Myocyte (in vitro differentiated cells): ENCODE results near the gene SORT1. TPM values are rescaled to one million over a fixed set of nuclear protein-coding genes. Genes with fewer than 3 reads are reported as not detected.
A peak's percentile ranks its signal among the peaks of the same experiment; 100 is the strongest.
"Not testable (repeated sequence)": the region's sequence is repeated elsewhere in the genome, so short reads cannot be mapped to it uniquely, and the experiment has no call there.

ENCODE experiments used
- DNase-seq: peaks from one replicate; pipeline ENCODE4 v3.0.0-alpha.2; 2012; ENCODE audit warnings: low read depth
- total RNA-seq: library from RNA; depleted of rRNA; stranded (reverse); fragments of >200 nt; gene quantifications from 2 replicates; pipeline ENCODE4 v1.2.3, GENCODE V29; 2014

The SORT1 gene
- total RNA-seq, 1 donor from 2014 or later: 69.7 TPM

GRCh38 chr1:109300650-109301151 lies 97.0 kb downstream of the SORT1 start:
- DNase-seq: no peak

GRCh38 chr1:109299558-109300343 lies 98.0 kb downstream of the SORT1 start:
- peak; percentile 95 for DNase-seq

GRCh38 chr1:109298666-109299557 lies 98.8 kb downstream of the SORT1 start:
- peak; percentile 87 for DNase-seq

GRCh38 chr1:109296782-109297181 lies 100.9 kb downstream of the SORT1 start:
- no peak for DNase-seq

GRCh38 chr1:109295712-109296415 lies 101.9 kb downstream of the SORT1 start:
- DNase-seq: peak; percentile 46

GRCh38 chr1:109294481-109294880 lies 103.2 kb downstream of the SORT1 start:
- DNase-seq: no peak

- no peak for DNase-seq
These were observed 104.7 kb downstream of the SORT1 start for GRCh38 chr1:109293026-109293425.

GRCh38 chr1:109292364-109292763 lies 105.4 kb downstream of the SORT1 start:
- DNase-seq: no peak

GRCh38 chr1:109290998-109291397 lies 106.7 kb downstream of the SORT1 start:
- no peak for DNase-seq

- no peak for DNase-seq
These were observed 107.6 kb downstream of the SORT1 start for GRCh38 chr1:109290137-109290536.

- DNase-seq: not testable (repeated sequence)
These were observed 111.0 kb downstream of the SORT1 start for GRCh38 chr1:109286762-109287161.

GRCh38 chr1:109283748-109284600 lies 113.7 kb downstream of the SORT1 start:
- no peak for DNase-seq

GRCh38 chr1:109282952-109283747 lies 114.6 kb downstream of the SORT1 start, which contains the start of gene PSRC1:
PSRC1 (minus strand) TSS chr1:109283145.
- peak; percentile 97 for DNase-seq

GRCh38 chr1:109282497-109282951 lies 115.2 kb downstream of the SORT1 start:
- no peak for DNase-seq

- no peak for DNase-seq
These were observed 115.8 kb downstream of the SORT1 start for GRCh38 chr1:109281680-109282496.

GRCh38 chr1:109280862-109281261 lies 116.9 kb downstream of the SORT1 start:
- no peak for DNase-seq

- DNase-seq: no peak
These were observed 118.0 kb downstream of the SORT1 start for GRCh38 chr1:109279615-109280278.
